K562 (cell line): ENCODE data around the gene SERPIND1. TPM values are rescaled to one million over a fixed set of nuclear protein-coding genes. Genes with fewer than 3 reads are reported as not detected.

Experiments used
- ATAC-seq: fragments of 200-7000 bp; cut with Tn5 transposase; 3 replicates; pipeline ENCODE4 v1.9.1; 2020; ENCODE audit warnings: moderate library complexity
- BruUV-seq: library from RNA; stranded (reverse); fragments of 400-500 nt; replicated peaks from 2 replicates; lab custom pipeline; 2021; lab: Mats Ljungman, UMichigan
- CTCF ChIA-PET: fragments of 300-600 bp; formaldehyde crosslinking; extraction: SDS; loops from one replicate; lab custom pipeline; 2021; ENCODE audit warnings: low intra/inter-chr PET ratio; lab: Yijun Ruan, JAX
- POLR2A ChIA-PET: fragments of 300-600, 350-650 bp; sonication (Branson Sonifier 250); formaldehyde crosslinking; extraction: SDS; loops from one replicate; lab custom pipeline; 2021; ENCODE audit warnings: antibody characterized with exemption, inconsistent platforms; lab: Yijun Ruan, JAX
- DNase-seq, 4 experiments: peaks; one replicate each; pipeline versions ENCODE4 v3.0.0 to v3.0.0-alpha.2; 2011 to 2018; ENCODE audit warnings: low spot score in 3 of 4, mixed read lengths in 3 of 4; ENCODE audit errors: extremely low read depth in 1 of 4
- FAIRE-seq: peaks from 2 replicates; lab custom pipeline; 2011; peaks lifted over from hg19 to GRCh38; lab: Jason Lieb, UNC
- H2AFZ ChIP-seq: 2 replicates; pipeline ENCODE4 v1.6.0; 2011; ENCODE audit warnings: low read depth, low read length, control low read depth, inconsistent platforms
- H3K27ac ChIP-seq: fragments of 200-600 bp; 3 replicates; pipeline ENCODE4 v1.8.0; 2011; ENCODE audit warnings: low read depth, mild to moderate bottlenecking, control low read depth, inconsistent platforms, low read length, moderate library complexity, mixed read lengths; ENCODE audit errors: extremely low read depth
- H3K27me3 ChIP-seq, 2 experiments: fragments of 300-600 bp in 1 of 2; 2 replicates in 1 of 2; 3 replicates in 1 of 2; pipeline versions ENCODE4 v1.6.0 to v1.8.0; 2011; ENCODE audit warnings: inconsistent platforms in 2 of 2, low read length in 2 of 2, mild to moderate bottlenecking in 1 of 2, mixed read lengths in 1 of 2, moderate library complexity in 1 of 2; ENCODE audit not compliant: control insufficient read depth in 2 of 2, insufficient read depth in 2 of 2
- H3K36me3 ChIP-seq: fragments of 300-600 bp; 3 replicates; pipeline ENCODE4 v1.8.0; 2011; ENCODE audit warnings: mild to moderate bottlenecking, low read length, inconsistent platforms; ENCODE audit not compliant: control insufficient read depth, insufficient read depth
- H3K4me1 ChIP-seq, 2 experiments: fragments of 200-600 bp in 1 of 2; replicated peaks in 1 of 2; 2 replicates in 1 of 2; 3 replicates in 1 of 2; pipeline versions ENCODE4 v1.5.1 to v1.8.0; 2011; ENCODE audit warnings: inconsistent platforms in 2 of 2, low read length in 2 of 2, mild to moderate bottlenecking in 1 of 2, mixed read lengths in 1 of 2, moderate library complexity in 1 of 2; ENCODE audit not compliant: control insufficient read depth in 2 of 2, insufficient read depth in 2 of 2
- H3K4me2 ChIP-seq: 2 replicates; pipeline ENCODE4 v1.6.1; 2011; ENCODE audit warnings: low read length, control low read depth, inconsistent platforms, mixed read lengths; ENCODE audit not compliant: insufficient read depth
- H3K4me3 ChIP-seq: fragments of 200-600 bp; sonication (generic), shearing (Covaris generic); 2 replicates; pipeline ENCODE4 v1.5.1; 2016; ENCODE audit warnings: control low read depth, inconsistent platforms
- H3K79me2 ChIP-seq: fragments of 200-600 bp; 3 replicates; pipeline ENCODE4 v1.8.0; 2011; ENCODE audit warnings: low read length, inconsistent platforms; ENCODE audit not compliant: control insufficient read depth, insufficient read depth
- H3K9ac ChIP-seq, 2 experiments: 2 replicates each; pipeline versions ENCODE4 v1.6.0 to v1.6.1; 2011; ENCODE audit warnings: low read depth in 2 of 2, low read length in 2 of 2, control low read depth in 1 of 2, inconsistent platforms in 1 of 2, mild to moderate bottlenecking in 1 of 2, mixed read lengths in 1 of 2; ENCODE audit not compliant: insufficient read depth in 1 of 2
- H3K9me1 ChIP-seq: one replicate; pipeline ENCODE4 v1.6.0; 2011; ENCODE audit warnings: inconsistent platforms, mild to moderate bottlenecking, low read length, moderate library complexity; ENCODE audit not compliant: control insufficient read depth, insufficient read depth
- H3K9me3 ChIP-seq: replicated peaks from 2 replicates; pipeline ENCODE4 v1.5.1; 2011; ENCODE audit warnings: low read depth, low read length, inconsistent platforms; ENCODE audit not compliant: control insufficient read depth, insufficient read depth
- H4K20me1 ChIP-seq: replicated peaks from 2 replicates; pipeline ENCODE4 v1.6.1; 2011; ENCODE audit warnings: low read length, inconsistent platforms, mixed read lengths; ENCODE audit not compliant: control insufficient read depth, insufficient read depth
- GTF2A2 ChIP-seq: IDR thresholded peaks from 2 replicates; pipeline ENCODE4 v1.6.1; 2016; ENCODE audit warnings: mild to moderate bottlenecking, missing genetic modification characterization, missing compliant biosample characterization
- MCM2 ChIP-seq: fragments of 450-650 bp; IDR thresholded peaks from 2 replicates; pipeline ENCODE4 v1.6.1; 2017; ENCODE audit warnings: low read depth, mild to moderate bottlenecking
- SLC30A9 ChIP-seq: fragments of 250-450 bp; sonication (Bioruptor Pico); IDR thresholded peaks from 2 replicates; pipeline ENCODE4 v1.8.0; 2022; ENCODE audit warnings: mild to moderate bottlenecking, moderate library complexity
- ZNF586 ChIP-seq: fragments of 450-650 bp; formaldehyde crosslinking; conservative IDR thresholded peaks from 2 replicates; pipeline ENCODE4 v1.4.0; 2020; ENCODE audit warnings: mild to moderate bottlenecking, moderate library complexity
- WGBS: fragments of 100-300 bp; shearing (Covaris generic); methylation state at CpG from one replicate; pipeline ENCODE4 v1.1.6; 2016; ENCODE audit warnings: low coverage, mixed read lengths; ENCODE audit not compliant: insufficient coverage; ENCODE audit errors: missing lambda C conversion rate; 5-methylcytosine and 5-hydroxymethylcytosine counted together
- in situ Hi-C: fragments of 300-500 bp; cut with MboI; formaldehyde crosslinking; loops from 4 replicates; pipeline ENCODE4 v1.15.0; 2018; ENCODE audit warnings: inconsistent platforms, mixed read lengths
- intact Hi-C: fragments of 100-400 bp; cut with micrococcal nuclease; formaldehyde crosslinking; loops from 2 replicates; pipeline ENCODE4 v1.14.2; 2022
- polyA plus RNA-seq, 8 experiments: library from polyadenylated mRNA; depleted of rRNA in 4 of 8; stranded (reverse) in 5 of 8; unstranded in 3 of 8; fragments of >200 nt; fragmentation: Nextera tagmentation in 2 of 8; fragmentation: Illumina TruSeq in 1 of 8; extraction: Ambion mirVana in 2 of 8; extraction: Trizol in 1 of 8; gene quantifications; 2 replicates each; pipeline versions ENCODE4 v1.2.1 to v1.2.3, GENCODE V29; 2011 to 2014; ENCODE audit warnings: inconsistent platforms in 1 of 8, missing spikeins in 1 of 8
- total RNA-seq, 7 experiments: library from RNA; depleted of rRNA in 6 of 7; stranded (reverse); fragments of >200 nt in 6 of 7; fragmentation: Illumina TruSeq in 2 of 7; extraction: Trizol in 2 of 7; gene quantifications; 2 replicates each; pipeline versions ENCODE4 v1.2.1 to v1.2.3, GENCODE V29; 2011 to 2021; ENCODE audit warnings: low replicate concordance in 1 of 7
- TF ChIP-seq, protein P1 (sequence below): sonication (generic); formaldehyde crosslinking; IDR thresholded peaks from 2 replicates; pipeline ENCODE4 v1.9.0; 2022; ENCODE audit warnings: mild to moderate bottlenecking, missing genetic modification reagents
- TF ChIP-seq, protein P2 (sequence below): IDR thresholded peaks from 2 replicates; pipeline ENCODE4 v1.6.1; 2016; ENCODE audit warnings: missing genetic modification characterization, missing compliant biosample characterization
- TF ChIP-seq, protein P3 (sequence below), 2 experiments: fragments of 450-650 bp in 1 of 2; sonication (generic) in 1 of 2; formaldehyde crosslinking; conservative IDR thresholded peaks; 2 replicates each; pipeline versions ENCODE4 v1.4.0 to v1.8.1; 2020 to 2022; ENCODE audit warnings: mild to moderate bottlenecking in 1 of 2, missing genetic modification reagents in 1 of 2
- TF ChIP-seq, protein P4 (sequence below), 3 experiments: fragments of 200-800 bp in 1 of 3; sonication (Bioruptor generic) in 1 of 3; sonication (generic) in 1 of 3; formaldehyde crosslinking in 1 of 3; IDR thresholded peaks; 2 replicates each; pipeline versions ENCODE4 v1.6.1 to v1.8.0; 2016 to 2022; ENCODE audit warnings: mild to moderate bottlenecking in 2 of 3, missing compliant biosample characterization in 2 of 3, missing genetic modification characterization in 2 of 3, missing genetic modification reagents in 1 of 3
- TF ChIP-seq, protein P5 (sequence below), 2 experiments: IDR thresholded peaks in 1 of 2; conservative IDR thresholded peaks in 1 of 2; 2 replicates each; pipeline ENCODE4 v1.6.1; 2016; ENCODE audit warnings: low read depth in 2 of 2, mild to moderate bottlenecking in 1 of 2, missing compliant biosample characterization in 1 of 2, missing genetic modification characterization in 1 of 2, moderate library complexity in 1 of 2

Gene SERPIND1
- total and polyA plus RNA-seq, 9 of the 15 experiments (the other 6 are each of a cell fraction or from before 2014, with no cell fraction given), result 0.04 to 0.11 (median 0.09) TPM; not detected in 6

DNA sequence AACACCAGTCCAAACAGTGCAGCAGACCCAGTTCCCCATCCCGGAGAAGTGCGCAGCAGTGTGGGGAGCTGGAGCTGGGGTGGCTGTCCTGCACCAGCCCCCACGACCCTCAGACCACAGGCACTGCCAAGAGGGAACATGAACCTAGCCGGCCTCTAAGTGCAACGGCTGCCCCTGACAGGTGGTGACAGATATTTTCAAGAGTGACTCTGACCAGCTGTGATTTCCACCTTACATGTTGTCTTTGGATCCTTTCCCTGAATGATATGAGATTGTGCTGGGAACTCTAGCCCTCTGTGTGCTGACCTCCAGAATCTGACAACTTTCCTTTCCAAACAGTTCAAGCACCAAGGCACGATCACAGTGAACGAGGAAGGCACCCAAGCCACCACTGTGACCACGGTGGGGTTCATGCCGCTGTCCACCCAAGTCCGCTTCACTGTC, 12.6 kb downstream of the SERPIND1 start (continued):
- TF ChIP-seq ZNF586 (CRISPR knock-in tag), result no peak
- TF ChIP-seq SLC30A9 (CRISPR knock-in tag), result no peak
- TF ChIP-seq, protein P1, sequence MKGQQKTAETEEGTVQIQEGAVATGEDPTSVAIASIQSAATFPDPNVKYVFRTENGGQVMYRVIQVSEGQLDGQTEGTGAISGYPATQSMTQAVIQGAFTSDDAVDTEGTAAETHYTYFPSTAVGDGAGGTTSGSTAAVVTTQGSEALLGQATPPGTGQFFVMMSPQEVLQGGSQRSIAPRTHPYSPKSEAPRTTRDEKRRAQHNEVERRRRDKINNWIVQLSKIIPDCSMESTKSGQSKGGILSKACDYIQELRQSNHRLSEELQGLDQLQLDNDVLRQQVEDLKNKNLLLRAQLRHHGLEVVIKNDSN (CRISPR knock-in tag), result peak; percentile 44; the same call in 1 of the 2 replicates
- no peak for TF ChIP-seq GTF2A2
- no peak for TF ChIP-seq MCM2
- TF ChIP-seq, protein P2, sequence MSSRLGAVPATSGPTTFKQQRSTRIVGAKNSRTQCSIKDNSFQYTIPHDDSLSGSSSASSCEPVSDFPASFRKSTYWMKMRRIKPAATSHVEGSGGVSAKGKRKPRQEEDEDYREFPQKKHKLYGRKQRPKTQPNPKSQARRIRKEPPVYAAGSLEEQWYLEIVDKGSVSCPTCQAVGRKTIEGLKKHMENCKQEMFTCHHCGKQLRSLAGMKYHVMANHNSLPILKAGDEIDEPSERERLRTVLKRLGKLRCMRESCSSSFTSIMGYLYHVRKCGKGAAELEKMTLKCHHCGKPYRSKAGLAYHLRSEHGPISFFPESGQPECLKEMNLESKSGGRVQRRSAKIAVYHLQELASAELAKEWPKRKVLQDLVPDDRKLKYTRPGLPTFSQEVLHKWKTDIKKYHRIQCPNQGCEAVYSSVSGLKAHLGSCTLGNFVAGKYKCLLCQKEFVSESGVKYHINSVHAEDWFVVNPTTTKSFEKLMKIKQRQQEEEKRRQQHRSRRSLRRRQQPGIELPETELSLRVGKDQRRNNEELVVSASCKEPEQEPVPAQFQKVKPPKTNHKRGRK, result no peak

DNA sequence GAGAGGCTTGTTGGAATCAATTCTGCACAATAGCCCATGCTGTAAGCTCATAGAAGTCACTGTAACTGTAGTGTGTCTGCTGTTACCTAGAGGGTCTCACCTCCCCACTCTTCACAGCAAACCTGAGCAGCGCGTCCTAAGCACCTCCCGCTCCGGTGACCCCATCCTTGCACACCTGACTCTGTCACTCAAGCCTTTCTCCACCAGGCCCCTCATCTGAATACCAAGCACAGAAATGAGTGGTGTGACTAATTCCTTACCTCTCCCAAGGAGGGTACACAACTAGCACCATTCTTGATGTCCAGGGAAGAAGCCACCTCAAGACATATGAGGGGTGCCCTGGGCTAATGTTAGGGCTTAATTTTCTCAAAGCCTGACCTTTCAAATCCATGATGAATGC, 13.3 kb downstream of the SERPIND1 start:
- DNase-seq (no peak), FAIRE-seq (no peak), ATAC-seq (no peak)
- in situ Hi-C loops (loop anchor here (25.0 kb wide), 2 partner anchors 350 to 1950 kb away; no protein-coding TSS in a partner anchor), intact Hi-C loops (no loop called here)
- Histone ChIP-seq H3K27me3 (no peaks in the 10 kb centered on the region), H3K9me3 (no peaks in the 10 kb centered on the region), H3K4me2 (no peak overlapping the region), H3K4me1 (peaks cover 0 to 3% of the 10 kb centered on the region in 2 experiments; a peak in 2 of 5 replicates), H2AFZ (no peak overlapping the region), H4K20me1 (peaks cover 37% of the 10 kb centered on the region), H3K79me2 (no peaks in the 10 kb centered on the region), H3K36me3 (peaks cover 57% of the 10 kb centered on the region), H3K9ac (no peak overlapping the region), H3K9me1 (peaks cover 7% of the 10 kb centered on the region), H3K27ac (no peak overlapping the region), H3K4me3 (no peak overlapping the region)
- CTCF ChIA-PET, result no interaction called here
- 95% methylated on average over 4 of the region's 4 CpGs for WGBS
- POLR2A ChIA-PET, result interaction anchor here (0.7 to 2.6 kb wide), 7 partner anchors 9 to 69 kb away, joined by 3 to 27 read pairs (median 3); no protein-coding TSS in a partner anchor
- BruUV-seq, result no TSS peak
- TF ChIP-seq, protein P3, sequence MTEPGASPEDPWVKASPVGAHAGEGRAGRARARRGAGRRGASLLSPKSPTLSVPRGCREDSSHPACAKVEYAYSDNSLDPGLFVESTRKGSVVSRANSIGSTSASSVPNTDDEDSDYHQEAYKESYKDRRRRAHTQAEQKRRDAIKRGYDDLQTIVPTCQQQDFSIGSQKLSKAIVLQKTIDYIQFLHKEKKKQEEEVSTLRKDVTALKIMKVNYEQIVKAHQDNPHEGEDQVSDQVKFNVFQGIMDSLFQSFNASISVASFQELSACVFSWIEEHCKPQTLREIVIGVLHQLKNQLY (CRISPR knock-in tag; conservative IDR thresholded peaks at IDR 0.05), result peak in 1 of 2 experiments; percentile 2; a peak in 1 of 4 replicates
- TF ChIP-seq, protein P4, sequence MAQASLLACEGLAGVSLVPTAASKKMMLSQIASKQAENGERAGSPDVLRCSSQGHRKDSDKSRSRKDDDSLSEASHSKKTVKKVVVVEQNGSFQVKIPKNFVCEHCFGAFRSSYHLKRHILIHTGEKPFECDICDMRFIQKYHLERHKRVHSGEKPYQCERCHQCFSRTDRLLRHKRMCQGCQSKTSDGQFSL (CRISPR knock-in tag; IDR thresholded peaks at IDR 0.05), result no peak
- TF ChIP-seq, protein P4 (tag; IDR thresholded peaks at IDR 0.05), result no peak
- TF ChIP-seq, protein P5, sequence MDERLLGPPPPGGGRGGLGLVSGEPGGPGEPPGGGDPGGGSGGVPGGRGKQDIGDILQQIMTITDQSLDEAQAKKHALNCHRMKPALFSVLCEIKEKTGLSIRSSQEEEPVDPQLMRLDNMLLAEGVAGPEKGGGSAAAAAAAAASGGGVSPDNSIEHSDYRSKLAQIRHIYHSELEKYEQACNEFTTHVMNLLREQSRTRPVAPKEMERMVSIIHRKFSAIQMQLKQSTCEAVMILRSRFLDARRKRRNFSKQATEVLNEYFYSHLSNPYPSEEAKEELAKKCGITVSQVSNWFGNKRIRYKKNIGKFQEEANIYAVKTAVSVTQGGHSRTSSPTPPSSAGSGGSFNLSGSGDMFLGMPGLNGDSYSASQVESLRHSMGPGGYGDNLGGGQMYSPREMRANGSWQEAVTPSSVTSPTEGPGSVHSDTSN (CRISPR knock-in tag; IDR thresholded peaks at IDR 0.05; ENCODE audit: low read depth), result no peak
- TF ChIP-seq, protein P5 (tag; conservative IDR thresholded peaks at IDR 0.05; ENCODE audit: low read depth), result no peak
